ENCODE data around the gene PLCB3.

GRCh38 chr11:64238076-64238475 is 13.3 kb upstream of the PLCB3 start:
- TF ChIP-seq CTCF (IDR thresholded peaks at IDR 0.05) (no peak), POLR2A (IDR thresholded peaks at IDR 0.05) (no peak)

Data from right lobe of liver (tissue), 4 donors.